ENCODE measurements around the gene CCR5. TPM values are rescaled to one million over a fixed set of nuclear protein-coding genes. Genes with fewer than 3 reads are reported as not detected.

CCR5 gene
- total and polyA plus RNA-seq, 2 of the 8 experiments (the other 6 are each of a cell fraction or from before 2014, with no cell fraction given), result not detected

DNA sequence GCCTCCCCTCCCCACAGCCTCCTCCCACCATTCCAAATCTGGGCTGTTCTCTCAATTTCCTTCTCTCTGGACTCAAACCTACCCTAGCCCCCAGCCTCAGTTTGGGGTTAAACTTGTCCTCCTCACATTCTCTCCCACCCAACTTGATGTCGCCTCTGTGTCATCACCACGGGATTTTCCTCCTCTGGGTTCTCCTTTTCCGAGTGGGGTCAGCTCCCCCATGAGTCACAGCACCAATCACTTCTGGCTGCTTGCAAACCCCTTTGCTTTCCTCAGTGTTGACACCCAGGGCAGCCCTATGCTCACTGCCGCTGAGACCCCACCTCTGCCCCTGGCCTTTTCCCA lies 35.7 kb downstream of the CCR5 start:
- no peak overlapping the region for H2BK12ac ChIP-seq (ENCODE audit: low read depth, low read length)
- H3K23ac ChIP-seq (ENCODE audit: insufficient read length), result no peak overlapping the region
- FAIRE-seq, result no peak
- no peak overlapping the region for H2AK5ac ChIP-seq (ENCODE audit: low read depth, low read length)
- H3K9me3 ChIP-seq (ENCODE audit: insufficient read depth in 2 of 2, low read depth in 1 of 2, low read length in 1 of 2), result no peaks in the 10 kb centered on the region
- no peak for TF ChIP-seq EZH2 (IDR thresholded peaks at IDR 0.05; ENCODE audit: low read depth, low read length, severe bottlenecking)
- no peak for TF ChIP-seq ATF3 (IDR thresholded peaks at IDR 0.05; ENCODE audit: insufficient read depth, low read depth, low read length)
- no peak for TF ChIP-seq SRF (IDR thresholded peaks at IDR 0.05; ENCODE audit: low read depth, low read length)
- no peak for TF ChIP-seq KDM4A (IDR thresholded peaks at IDR 0.05; ENCODE audit: low read depth, low read length, severe bottlenecking)
- TF ChIP-seq TAF1 (IDR thresholded peaks at IDR 0.05; ENCODE audit: low read depth, low read length), result no peak
- no peak for TF ChIP-seq CTCF (IDR thresholded peaks at IDR 0.05; ENCODE audit: control extremely low read depth in 1 of 3, insufficient read depth in 1 of 3, low read depth in 1 of 3, low read length in 3 of 3)
- TF ChIP-seq SIX5 (IDR thresholded peaks at IDR 0.05; ENCODE audit: low read depth, low read length), result no peak
- H3K56ac ChIP-seq (replicated peaks; ENCODE audit: insufficient read length, low read depth, low read length), result no peak overlapping the region
- ChIA-PET POLR2A (ENCODE audit: partially characterized antibody) (no interaction called here), CTCF (ENCODE audit: partially characterized antibody) (interaction anchor here (3.2 to 5.3 kb wide), 3 partner anchors 17 to 44 kb away, joined by 12 to 31 read pairs (median 14); no protein-coding TSS in a partner anchor)
- H3K4me2 ChIP-seq (ENCODE audit: insufficient read depth in 1 of 2, low read depth in 2 of 2, low read length in 2 of 2), result no peak overlapping the region
- no peak overlapping the region for H2AFZ ChIP-seq (ENCODE audit: low read length)
- H2BK20ac ChIP-seq (ENCODE audit: low read length), result no peak overlapping the region
- no peak overlapping the region for H3K27ac ChIP-seq (ENCODE audit: low read depth, low read length)
- H3K9ac ChIP-seq (replicated peaks in 1 of 4; ENCODE audit: extremely low read depth in 1 of 4, low read depth in 3 of 4, low read length in 3 of 4), result no peak overlapping the region
- H3K18ac ChIP-seq (ENCODE audit: extremely low read depth, low read length), result no peak overlapping the region
- no peak overlapping the region for H2BK5ac ChIP-seq (ENCODE audit: low read depth, low read length)
- H3K4ac ChIP-seq (replicated peaks; ENCODE audit: insufficient read length, low read depth, low read length), result no peak overlapping the region
- no peaks in the 10 kb centered on the region for H3K36me3 ChIP-seq (ENCODE audit: control insufficient read depth in 2 of 4, insufficient read depth in 4 of 4, low read length in 3 of 4)
- H3K14ac ChIP-seq (ENCODE audit: insufficient read length), result no peak overlapping the region
- 97% methylated on average over 4 of the region's 4 CpGs; no CpG with 5 or more reads in 1 of the 2 experiments for WGBS, 2 experiments (ENCODE audit: extremely low coverage in 1 of 2, insufficient coverage in 1 of 2, insufficient read length in 1 of 2, insufficient replicate concordance in 2 of 2, low coverage in 1 of 2, low lambda C conversion rate in 2 of 2, missing lambda C conversion rate in 1 of 2)
- no peak overlapping the region for H3K4me3 ChIP-seq (ENCODE audit: extremely low read depth in 1 of 4, insufficient read depth in 2 of 4, low read depth in 3 of 4, low read length in 4 of 4)
- no peaks in the 10 kb centered on the region for H3K79me1 ChIP-seq (ENCODE audit: low read depth, low read length)
- H3K4me1 ChIP-seq (replicated peaks in 1 of 4; ENCODE audit: control insufficient read depth in 3 of 4, insufficient read depth in 4 of 4, low read length in 3 of 4), result no peaks in the 10 kb centered on the region
- no peak overlapping the region for H2BK15ac ChIP-seq (ENCODE audit: low read length)
- H4K8ac ChIP-seq (ENCODE audit: extremely low read depth, insufficient read depth, low read length), result no peak overlapping the region
- no peak overlapping the region for H4K91ac ChIP-seq (replicated peaks; ENCODE audit: insufficient read length, low read length)
- no peaks in the 10 kb centered on the region for H3K79me2 ChIP-seq (ENCODE audit: control insufficient read depth in 1 of 2, insufficient read depth in 2 of 2, low read length in 2 of 2)
- H4K5ac ChIP-seq (ENCODE audit: insufficient read length, low read depth, low read length), result no peak overlapping the region
- no peak for DNase-seq (ENCODE audit: low read depth in 1 of 2, low spot score in 2 of 2)
- H2BK120ac ChIP-seq (replicated peaks; ENCODE audit: low read depth, low read length), result no peak overlapping the region
- no peaks in the 10 kb centered on the region for H4K20me1 ChIP-seq (replicated peaks in 1 of 2; ENCODE audit: control insufficient read depth in 1 of 2, insufficient read depth in 2 of 2, low read length in 2 of 2)
- no peaks in the 10 kb centered on the region for H3K23me2 ChIP-seq (ENCODE audit: low read depth, low read length)
- H3K27me3 ChIP-seq (replicated peaks in 1 of 4; ENCODE audit: control insufficient read depth in 3 of 4, extremely low read depth in 1 of 4, insufficient read depth in 3 of 4, low read length in 3 of 4), result no peaks in the 10 kb centered on the region; a peak in 1 of 7 replicates
